Left ventricle myocardium inferior (tissue), 1 donor: ENCODE data around the gene HTR3D. TPM values are rescaled to one million over a fixed set of nuclear protein-coding genes. Genes with fewer than 3 reads are reported as not detected.
"Not testable (repeated sequence)": the region's sequence is repeated elsewhere in the genome, so short reads cannot be mapped to it uniquely, and the experiment has no call there.

Experiments
- DNase-seq: peaks from one replicate; pipeline ENCODE4 v3.0.0-alpha.2; 2020
- H3K27ac ChIP-seq: fragments of 200-600 bp; replicated peaks from 2 replicates; pipeline ENCODE4 v1.8.0; 2021
- H3K27me3 ChIP-seq: fragments of 200-600 bp; 2 replicates; pipeline ENCODE4 v1.8.0; 2021; ENCODE audit warnings: low read depth
- H3K36me3 ChIP-seq: fragments of 200-600 bp; 2 replicates; pipeline ENCODE4 v1.8.0; 2021
- H3K4me1 ChIP-seq: fragments of 200-600 bp; 2 replicates; pipeline ENCODE4 v1.8.0; 2021
- H3K4me3 ChIP-seq: fragments of 200-600 bp; 2 replicates; pipeline ENCODE4 v1.8.0; 2021; ENCODE audit warnings: mild to moderate bottlenecking, moderate library complexity
- H3K9me3 ChIP-seq: fragments of 200-600 bp; replicated peaks from 2 replicates; pipeline ENCODE4 v1.8.0; 2021
- CTCF ChIP-seq: fragments of 200-600 bp; IDR thresholded peaks from 2 replicates; pipeline ENCODE4 v1.8.0; 2021; ENCODE audit warnings: antibody characterized with exemption, mild to moderate bottlenecking, borderline replicate concordance
- intact Hi-C: fragments of 100-400 bp; cut with micrococcal nuclease; formaldehyde crosslinking; loops from one replicate; pipeline ENCODE4 v1.11.0; 2022
- total RNA-seq: library from RNA; stranded (reverse); fragmentation: NEBNext Ultra II Directional; extraction: Animal tissue kit (Norgen Biotek cat#: 25700); gene quantifications from one replicate; pipeline ENCODE4 v1.2.1, GENCODE V29; 2021
- donor health status: DM: no; HTN: yes; CAD: no; lungs with severe emphysema.

The HTR3D gene
- total RNA-seq, 1 donor from 2014 or later, result not detected

DNA sequence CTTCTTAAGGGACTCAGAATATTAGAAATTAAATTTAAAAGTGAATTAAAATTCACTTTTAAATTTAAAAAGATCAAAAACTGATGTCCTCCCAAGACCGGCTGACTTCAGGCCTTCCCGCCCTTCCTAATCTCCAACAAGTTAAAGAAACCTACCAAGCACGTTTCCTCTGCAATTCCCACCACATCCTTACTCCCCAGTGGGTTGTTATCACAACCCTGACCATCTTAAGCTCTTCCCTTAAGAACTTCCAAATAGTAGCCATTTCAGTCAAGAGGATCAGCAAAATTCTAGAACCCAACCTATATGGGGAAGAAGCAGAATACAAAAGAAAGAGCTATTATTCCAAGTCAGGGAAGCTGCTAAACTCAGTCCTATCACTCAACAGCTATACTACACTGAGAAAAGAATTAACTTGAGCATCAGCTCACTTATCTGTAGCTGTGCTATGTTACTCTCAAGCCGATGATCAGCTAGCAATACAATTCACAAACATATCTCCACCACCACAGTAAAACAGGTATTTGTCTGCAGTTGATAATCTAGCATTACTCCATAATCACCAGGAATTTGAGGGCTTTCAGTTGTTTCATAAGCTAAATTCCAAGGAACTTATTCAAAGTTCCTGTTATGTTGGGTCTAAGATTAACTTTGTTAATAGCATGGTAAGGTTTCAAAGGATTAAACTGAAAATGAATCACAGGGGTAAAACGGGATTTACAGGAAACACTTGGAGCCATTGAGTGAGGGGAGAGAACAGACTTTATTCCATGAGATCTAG lies 28.2 kb upstream of the HTR3D start:
- H3K27ac ChIP-seq, result peak overlapping the region; percentile 69
- intact Hi-C loops, result no loop called here
- DNase-seq, result no peak
- H3K36me3 ChIP-seq, result peaks cover 7% of the 10 kb centered on the region
- no peaks in the 10 kb centered on the region for H3K9me3 ChIP-seq
- H3K4me1 ChIP-seq, result peaks cover 80% of the 10 kb centered on the region
- no peaks in the 10 kb centered on the region for H3K27me3 ChIP-seq
- TF ChIP-seq CTCF, result no peak
- no peak overlapping the region for H3K4me3 ChIP-seq

- peak overlapping the region; percentile 69 for H3K27ac ChIP-seq
- no peaks in the 10 kb centered on the region for H3K9me3 ChIP-seq
- DNase-seq, result no peak
- H3K27me3 ChIP-seq, result no peaks in the 10 kb centered on the region
- intact Hi-C loops, result no loop called here
- no peak for TF ChIP-seq CTCF
- H3K36me3 ChIP-seq, result peaks cover 18% of the 10 kb centered on the region
- H3K4me3 ChIP-seq, result no peak overlapping the region
- H3K4me1 ChIP-seq, result peaks cover 73% of the 10 kb centered on the region
Observed at GRCh38 chr3:184004476-184004875, 27.1 kb upstream of the HTR3D start.

DNA sequence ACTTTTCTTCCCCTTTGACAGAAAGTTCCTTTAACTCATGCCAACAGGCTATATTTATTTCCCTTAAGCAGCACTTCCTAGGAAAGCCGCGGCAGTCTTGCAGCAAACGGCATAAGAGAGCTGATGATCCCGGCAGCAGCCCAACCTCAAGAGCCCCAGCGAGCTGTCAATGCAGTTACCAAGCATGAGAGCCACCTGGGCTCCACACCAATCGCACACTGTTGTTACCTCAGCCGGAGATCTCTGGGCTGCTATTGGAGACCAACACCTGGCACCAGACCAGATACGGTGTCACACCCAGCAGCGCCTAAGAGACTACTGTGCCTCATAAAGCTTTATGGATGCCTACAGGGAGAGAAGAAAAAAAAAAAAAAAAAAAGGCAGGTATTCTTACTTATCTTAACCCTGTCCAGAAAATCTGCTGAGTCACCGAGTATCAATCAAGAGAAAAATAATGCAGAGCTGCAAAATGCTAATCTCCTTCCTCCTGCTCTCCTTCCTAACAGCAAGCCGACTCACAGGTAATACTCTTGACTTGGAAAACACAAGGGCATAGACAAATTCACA lies 25.5 kb upstream of the HTR3D start:
- no peaks in the 10 kb centered on the region for H3K27me3 ChIP-seq
- no peaks in the 10 kb centered on the region for H3K9me3 ChIP-seq
- TF ChIP-seq CTCF, result no peak
- intact Hi-C loops, result no loop called here
- H3K4me3 ChIP-seq, result peak overlapping the region; percentile 43
- peaks cover 29% of the 10 kb centered on the region for H3K36me3 ChIP-seq
- H3K27ac ChIP-seq, result peak overlapping the region; percentile 69
- H3K4me1 ChIP-seq, result peaks cover 72% of the 10 kb centered on the region
- DNase-seq, result peak; percentile 55

DNA sequence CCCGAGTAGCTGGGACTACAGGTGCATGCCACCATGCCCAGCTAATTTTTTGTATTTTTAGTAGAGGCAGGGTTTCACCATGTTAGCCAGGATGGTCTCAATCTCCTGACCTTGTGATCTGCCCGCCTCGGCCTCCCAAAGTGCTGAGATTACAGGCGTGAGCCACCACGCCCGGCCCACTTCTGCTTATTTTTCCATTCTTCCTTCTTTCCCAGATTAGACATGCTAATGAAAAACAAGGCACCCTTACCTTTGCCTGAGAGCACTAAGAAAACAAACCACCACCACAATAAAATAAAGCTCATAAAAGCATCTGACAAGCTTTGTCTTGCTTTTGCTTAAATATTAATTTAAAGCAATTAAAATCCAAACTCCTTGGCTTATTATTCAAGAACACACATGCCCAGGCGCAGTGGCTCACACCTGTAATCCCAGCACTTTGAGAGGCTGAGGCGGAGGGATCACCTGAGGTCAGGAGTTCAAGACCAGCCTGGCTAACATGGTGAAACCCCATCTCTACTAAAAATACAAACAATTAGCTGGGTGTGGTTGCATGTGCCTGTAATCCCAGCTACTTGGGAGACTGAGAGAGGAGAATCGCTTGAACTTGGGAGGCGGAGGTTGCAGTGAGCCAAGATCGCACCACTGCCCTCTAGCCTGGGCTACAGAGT lies 24.3 kb upstream of the HTR3D start:
- peak overlapping the region; percentile 69 for H3K27ac ChIP-seq
- H3K9me3 ChIP-seq, H3K27me3 ChIP-seq, DNase-seq, intact Hi-C loops, H3K4me3 ChIP-seq: not testable (repeated sequence)
- H3K4me1 ChIP-seq, result peaks cover 62% of the 10 kb centered on the region
- H3K36me3 ChIP-seq, result peaks cover 40% of the 10 kb centered on the region

GRCh38 chr3:184008161-184008560 lies 23.4 kb upstream of the HTR3D start:
- Histone ChIP-seq H3K36me3 (peaks cover 49% of the 10 kb centered on the region), H3K4me3 (no peak overlapping the region), H3K27me3 (no peaks in the 10 kb centered on the region), H3K4me1 (peaks cover 62% of the 10 kb centered on the region), H3K9me3 (no peaks in the 10 kb centered on the region), H3K27ac (no peak overlapping the region)
- no peak for DNase-seq
- TF ChIP-seq CTCF, result no peak
- intact Hi-C loops, result no loop called here
